GM21786 (cell line): ENCODE data around the gene MCRIP2.
"Not testable (repeated sequence)": the region's sequence is repeated elsewhere in the genome, so short reads cannot be mapped to it uniquely, and the experiment has no call there.

Experiments used
- ATAC-seq: cut with Tn5 transposase; IDR thresholded peaks from one replicate; pipeline ENCODE4 v1.9.1; 2021; ENCODE audit not compliant: unreplicated experiment

The MCRIP2 gene

GRCh38 chr16:641326-642188, at the start of gene MCRIP2:
Gene MCRIP2 (plus strand): TSS chr16:641828. CDS start chr16:641992, 164 bp downstream.
- ATAC-seq: peak; percentile 61

- ATAC-seq: no peak
These were observed 49.6 kb upstream of the MCRIP2 start for GRCh38 chr16:591892-592517.

DNA sequence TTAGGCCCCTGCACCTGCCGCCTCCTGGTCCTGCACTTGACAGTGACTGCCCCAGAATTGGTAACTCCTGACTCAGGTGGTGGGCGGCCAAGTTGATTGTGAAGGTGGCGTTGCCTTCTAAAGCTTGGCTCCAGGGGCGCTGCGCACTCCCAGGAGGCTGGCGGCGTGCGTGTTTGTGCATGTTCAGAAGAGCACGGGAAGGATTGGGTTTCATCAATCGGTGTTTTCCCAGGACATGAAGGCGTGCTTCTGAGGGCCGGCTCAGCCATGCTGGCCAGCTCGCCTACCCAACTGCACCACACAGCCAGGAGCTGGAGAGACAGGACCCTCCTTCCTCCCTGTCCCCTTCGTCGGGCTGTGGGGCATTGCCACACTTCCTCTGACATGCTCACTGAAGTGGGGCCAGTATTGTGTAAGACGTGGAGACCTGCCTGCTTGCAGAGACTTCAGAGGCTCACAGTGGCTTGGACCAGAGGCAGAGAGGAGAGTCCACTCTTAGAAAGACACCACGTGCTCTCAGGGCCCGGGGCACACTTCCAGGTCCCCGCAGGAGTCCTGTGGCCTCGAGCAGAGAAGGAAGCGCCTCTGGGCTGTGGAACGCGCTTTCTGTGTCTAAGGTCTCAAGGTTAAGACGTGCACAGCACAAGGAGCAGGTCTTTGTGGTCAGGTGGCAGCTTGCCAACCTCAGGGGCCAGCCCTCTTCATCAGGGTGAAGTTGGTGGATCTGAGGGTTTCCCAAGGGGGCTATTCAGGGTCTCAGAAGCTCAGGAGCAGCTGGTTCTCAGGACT, 48.9 kb upstream of the MCRIP2 start:
- no peak for ATAC-seq

DNA sequence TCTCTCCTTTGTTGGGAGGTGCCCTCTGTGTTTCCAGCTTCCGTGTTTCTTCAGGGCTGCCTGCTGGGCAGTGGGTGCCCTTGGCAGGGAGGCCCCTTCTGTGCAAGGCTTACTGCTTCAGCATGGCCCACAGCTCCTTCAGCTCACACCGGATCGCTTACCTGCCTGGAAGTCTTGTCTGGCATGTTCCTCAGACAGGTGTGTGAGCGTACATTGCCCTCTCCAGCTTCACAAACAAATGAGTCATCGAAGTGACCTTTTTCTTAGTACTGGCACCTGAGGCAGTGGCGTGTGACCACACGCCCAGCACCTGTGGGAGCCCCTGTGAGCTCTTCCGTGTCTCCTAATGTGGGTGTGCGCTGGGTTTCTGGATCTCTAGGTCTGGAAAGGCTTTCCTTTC, 48.2 kb upstream of the MCRIP2 start:
- ATAC-seq: no peak

DNA sequence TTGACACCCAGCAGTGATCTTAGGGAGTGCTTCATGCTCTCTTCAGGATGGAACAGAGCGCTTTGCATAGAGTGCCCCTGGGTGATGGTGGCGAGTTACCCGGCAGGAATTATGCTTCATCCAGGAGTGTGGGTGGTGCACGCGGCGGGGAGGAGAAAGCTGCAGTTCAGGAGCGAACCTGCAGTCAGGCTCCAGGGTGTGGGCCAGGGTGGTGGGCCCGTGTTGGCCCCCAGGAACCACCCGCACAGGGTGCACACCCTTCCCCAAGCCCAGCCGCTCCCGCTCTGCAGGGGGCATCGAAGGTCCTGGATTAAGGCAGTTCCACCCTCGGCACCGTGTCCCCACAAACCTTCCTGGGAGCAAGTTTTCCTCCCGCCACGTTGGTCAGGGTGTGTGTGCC, 47.8 kb upstream of the MCRIP2 start:
- ATAC-seq: no peak

DNA sequence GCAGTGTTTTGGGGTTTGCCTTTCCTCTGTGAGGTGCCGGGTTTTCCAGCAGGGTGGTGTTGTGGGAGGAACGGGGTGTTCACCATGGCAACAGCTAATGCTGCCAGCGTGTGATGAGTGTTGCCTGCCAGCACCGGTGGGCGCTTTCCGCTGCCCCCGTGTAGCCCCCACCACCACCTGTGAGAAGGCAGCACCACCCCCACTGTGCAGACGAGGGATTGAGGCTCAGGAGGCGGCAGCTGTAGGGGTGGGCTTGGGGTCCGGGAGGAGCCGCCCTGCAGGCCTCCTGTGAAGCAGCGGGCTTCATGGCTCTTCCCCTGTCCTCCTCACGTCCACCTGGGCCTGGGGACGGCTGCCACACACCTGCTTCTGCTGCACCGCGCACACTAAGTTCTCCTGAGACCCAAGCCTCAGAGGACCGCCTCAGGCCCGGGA, 46.5 kb upstream of the MCRIP2 start:
- no peak for ATAC-seq

- ATAC-seq: no peak
These were observed 45.5 kb upstream of the MCRIP2 start for GRCh38 chr16:595942-596735.

- ATAC-seq: no peak
These were observed 44.9 kb upstream of the MCRIP2 start for GRCh38 chr16:596736-597060.

DNA sequence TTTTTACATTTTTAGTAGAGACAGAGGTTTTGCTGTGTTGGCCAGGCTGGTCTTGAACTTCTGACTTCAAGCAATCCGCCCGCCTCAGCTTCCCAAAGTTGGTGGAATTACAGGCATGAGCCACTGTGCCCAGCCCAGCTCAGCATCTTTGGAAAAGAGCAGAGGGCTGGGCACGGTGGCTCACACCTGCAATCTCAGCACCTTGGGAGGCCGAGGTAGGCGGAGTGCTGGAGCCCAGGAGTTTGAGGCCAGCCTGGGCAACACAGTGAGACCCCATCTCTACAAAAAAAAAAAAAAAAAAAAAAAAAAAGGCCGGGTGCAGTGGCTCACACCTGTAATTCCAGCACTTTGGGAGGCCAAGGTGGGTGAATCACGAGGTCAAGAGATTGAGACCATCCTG, 44.0 kb upstream of the MCRIP2 start:
- not testable (repeated sequence) for ATAC-seq

- ATAC-seq: no peak
These were observed 42.5 kb upstream of the MCRIP2 start for GRCh38 chr16:598823-599739.

- ATAC-seq: no peak
These were observed 40.8 kb upstream of the MCRIP2 start for GRCh38 chr16:600781-601180.

DNA sequence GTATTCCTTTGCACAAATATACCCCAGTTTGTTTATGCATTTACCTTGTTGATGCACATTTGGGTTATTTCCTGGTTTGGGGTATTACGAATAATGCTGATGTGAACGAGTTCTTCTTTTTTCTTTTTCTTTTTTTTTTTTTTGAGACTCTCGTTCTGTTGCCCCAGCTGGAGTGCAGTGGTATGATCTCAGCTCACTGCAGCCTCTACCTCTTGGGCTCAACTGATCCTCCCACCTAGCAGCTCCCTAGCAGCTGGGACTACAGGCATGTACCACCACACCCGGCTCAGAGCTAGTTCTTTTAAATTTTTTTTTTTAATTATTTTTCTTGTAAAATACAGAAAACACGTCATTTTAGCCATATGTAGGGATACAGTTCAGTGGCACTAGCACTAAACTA, 37.7 kb upstream of the MCRIP2 start:
- ATAC-seq: no peak

DNA sequence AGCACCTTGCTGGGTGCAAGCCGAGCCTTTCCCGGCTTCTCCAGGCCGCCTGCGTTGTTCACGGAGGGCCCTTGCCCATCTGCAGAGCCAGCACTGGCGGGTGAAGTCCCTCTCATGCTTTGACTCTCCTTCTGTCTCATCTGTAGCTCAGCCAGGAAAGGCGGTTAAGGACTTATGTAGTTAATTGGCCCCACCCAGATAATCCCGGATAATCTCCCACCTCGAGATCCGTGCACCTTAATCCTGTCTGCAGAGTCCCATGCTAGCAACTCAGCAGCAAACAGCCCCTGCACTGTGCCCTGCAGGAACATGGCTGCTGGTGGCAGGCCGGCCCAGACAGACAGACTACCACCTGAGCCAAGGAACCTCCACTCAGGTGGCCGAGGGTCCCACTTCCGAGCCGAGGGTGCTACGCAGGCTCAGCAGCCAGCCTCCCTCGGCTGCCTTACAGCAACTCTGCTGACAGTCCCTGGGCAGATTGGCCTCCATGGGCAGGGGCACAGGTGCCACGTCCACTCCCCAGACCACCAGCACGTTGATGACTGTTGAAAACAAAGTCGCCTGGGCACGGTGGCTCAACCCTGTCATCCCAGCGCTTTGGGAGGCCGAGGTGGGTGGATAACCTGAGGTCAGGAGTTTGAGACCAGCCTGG, 34.8 kb upstream of the MCRIP2 start:
- ATAC-seq: no peak

DNA sequence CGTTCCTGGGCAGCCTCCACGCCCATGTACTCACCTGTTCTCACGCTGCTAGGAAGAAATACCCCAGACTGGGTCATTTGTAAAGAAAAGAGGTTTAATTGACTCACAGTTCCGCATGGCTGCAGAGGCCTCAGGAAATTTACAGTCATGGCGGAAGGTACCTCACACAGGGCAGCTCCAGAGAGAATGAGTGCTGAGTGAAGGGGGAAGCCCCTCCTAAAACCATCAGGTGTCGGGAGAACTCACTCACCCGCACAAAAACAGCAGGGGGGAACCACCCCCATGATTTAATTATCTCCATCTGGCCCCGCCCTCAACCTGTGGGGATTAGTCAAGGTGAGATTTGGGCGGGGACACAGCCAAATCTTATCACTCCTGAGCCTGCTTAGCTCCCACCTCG, 33.6 kb upstream of the MCRIP2 start:
- no peak for ATAC-seq

DNA sequence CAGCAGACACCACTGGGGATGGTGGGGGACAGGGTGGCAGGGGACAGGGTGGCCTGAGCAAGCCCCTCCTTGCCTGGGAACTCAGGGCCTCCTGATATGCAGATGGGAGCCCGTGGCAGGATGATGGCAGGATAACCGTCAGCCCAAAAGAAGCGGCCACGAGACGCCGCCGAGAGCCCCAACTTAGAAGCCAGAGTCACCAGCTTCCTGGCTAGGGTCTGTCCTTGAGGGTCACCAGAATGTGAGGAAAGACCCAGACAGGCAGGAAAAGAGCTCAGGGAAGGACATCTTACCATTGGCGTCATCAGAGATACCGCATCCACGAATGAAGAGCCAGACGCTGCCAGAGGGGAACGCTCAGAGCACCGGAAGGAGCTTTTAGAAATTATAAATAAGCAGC, 32.3 kb upstream of the MCRIP2 start:
- no peak for ATAC-seq

GRCh38 chr16:609984-610383, 31.6 kb upstream of the MCRIP2 start:
- no peak for ATAC-seq

DNA sequence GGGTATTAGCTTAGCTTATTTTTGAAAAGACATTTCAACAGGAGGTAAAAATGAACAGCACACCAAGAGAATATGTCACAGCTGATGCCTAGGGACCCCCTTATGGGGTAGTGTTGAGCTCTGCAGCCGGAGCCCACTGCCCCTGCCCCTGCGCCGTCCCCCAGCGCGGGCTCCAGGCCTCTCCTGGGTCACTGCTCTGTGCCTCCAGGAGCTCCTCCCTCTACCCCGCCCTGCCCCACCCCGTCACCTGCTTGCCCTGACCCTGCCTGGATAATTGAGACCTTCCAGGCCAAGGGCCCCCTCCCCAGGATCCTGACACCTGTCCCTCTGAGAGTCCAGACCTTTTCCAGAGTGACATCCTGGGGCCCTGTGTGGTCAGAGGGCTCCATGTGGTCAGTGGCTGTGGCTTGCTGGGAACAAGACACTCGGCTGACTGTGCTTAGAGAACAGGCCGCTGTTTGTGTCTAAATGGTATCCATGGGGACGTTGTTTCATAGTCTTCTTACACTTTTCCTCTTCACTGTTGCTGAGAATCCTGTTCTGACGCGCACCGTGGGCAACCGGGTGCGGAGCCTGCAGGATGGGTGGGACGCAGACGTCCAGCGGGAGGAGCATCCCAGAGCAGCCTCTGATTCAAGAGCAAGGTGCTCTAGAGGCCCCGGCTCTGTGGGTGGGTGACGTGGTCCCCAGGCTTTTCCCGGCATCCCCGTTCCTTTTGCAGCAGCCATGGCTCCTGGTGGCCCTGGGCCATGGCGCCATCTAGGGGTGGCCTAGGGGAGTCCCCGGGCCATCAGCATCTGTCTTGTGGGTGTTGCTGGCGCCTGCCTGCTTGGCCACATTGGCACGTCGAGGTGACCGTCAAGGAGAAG, 30.9 kb upstream of the MCRIP2 start:
- ATAC-seq: no peak

- no peak for ATAC-seq
These were observed 26.5 kb upstream of the MCRIP2 start for GRCh38 chr16:615122-615521.
